GM21529 (cell line): ENCODE results near the gene FAAP20.

Source experiments
- ATAC-seq: cut with Tn5 transposase; IDR thresholded peaks from one replicate; pipeline ENCODE4 v1.9.1; 2021; ENCODE audit not compliant: unreplicated experiment

The FAAP20 gene

DNA sequence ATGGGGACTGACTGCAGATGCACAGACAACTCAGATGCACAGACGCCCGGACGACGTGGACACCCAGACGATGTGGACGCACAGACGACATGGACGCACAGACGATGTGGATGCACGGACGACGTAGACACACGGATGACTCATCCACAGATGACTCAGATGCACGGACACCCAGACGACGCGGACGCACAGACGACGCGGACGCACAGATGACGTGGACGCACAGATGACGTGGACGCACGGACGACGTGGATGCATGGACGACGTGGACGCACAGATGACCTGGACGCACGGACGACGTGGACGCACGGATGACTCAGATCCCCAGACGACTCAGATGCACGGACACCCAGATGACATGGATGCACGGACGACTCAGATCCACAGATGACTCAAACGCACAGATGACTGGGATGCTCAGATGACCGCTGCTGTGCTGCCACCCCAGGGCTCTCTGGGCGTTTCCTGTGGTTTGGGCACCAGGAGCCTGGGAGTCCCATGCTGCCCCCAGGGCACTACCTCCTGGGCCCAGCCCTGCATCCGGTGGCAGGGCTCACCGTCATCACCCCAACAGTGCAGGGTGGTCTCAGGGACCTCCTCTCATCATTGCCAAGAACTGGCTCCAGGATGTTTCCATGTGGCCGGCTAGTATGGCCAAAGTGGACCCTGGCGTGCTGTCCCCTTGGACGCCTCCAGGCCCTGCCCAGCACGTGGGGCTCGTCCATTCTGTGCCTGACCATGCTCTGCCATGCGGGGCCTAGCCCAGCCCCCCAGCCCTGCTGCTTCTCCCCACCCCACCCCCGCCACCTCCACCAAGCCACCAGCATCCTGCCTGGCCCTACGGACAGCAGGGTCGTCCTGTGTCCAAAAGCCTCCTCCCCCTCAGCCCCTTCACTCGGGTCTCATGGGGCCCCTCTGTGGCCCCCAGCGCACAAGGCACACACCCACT lies 14.0 kb downstream of the FAAP20 start:
- no peak for ATAC-seq

DNA sequence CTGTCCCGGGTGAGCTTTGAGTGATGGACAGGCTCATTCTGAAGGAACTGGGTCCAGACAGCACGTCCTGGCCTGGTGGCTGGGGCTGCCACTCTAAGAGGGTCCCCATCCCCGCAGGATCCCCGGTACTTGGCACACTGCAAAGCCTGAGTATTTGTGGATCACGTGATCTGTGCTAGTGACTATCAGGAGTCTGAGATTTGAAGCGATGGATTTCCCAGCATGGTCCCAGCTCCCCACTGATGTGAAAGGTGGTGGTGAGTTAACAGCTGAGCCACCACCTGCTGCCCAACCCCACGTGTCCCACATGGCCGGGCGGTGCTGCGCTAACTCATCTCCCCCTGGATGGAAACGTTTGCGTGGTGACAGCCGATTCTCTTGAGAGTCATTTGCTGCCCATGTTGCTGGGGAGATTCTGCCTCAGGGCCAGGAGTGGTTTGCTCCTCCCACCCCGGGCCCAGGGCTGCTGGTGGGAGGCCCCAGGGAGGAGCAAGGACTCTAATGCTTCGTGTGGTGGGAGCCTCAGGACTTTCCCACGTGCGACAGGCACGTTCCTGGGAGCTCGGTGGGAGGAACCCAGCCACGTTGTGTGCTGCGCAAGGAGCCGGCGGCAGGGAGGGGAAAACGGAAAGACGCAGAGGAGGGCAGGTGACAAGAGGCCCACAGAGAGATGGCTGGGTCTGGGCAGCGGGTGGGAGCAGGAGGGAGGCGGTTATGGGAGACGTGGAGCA lies 15.1 kb downstream of the FAAP20 start:
- ATAC-seq: no peak

DNA sequence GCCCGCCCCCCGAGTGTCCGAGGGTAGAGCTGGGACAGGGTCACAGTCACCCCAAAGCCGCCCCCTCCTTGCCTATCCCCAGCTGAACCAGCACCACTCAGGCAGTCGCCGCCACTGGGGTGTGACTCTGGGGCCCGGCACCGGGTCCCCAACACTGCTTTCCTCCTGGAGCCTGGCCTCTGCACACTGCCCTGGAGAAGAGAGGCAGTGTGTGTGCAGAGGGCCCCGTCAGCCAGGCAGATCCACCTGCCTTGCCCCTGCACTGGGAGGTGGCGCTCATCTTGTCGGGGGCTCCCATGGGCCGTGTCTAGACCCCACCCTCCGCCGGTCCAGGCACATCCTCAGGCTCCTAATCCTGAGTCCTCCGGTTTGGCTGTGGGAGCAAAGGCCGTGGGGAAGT lies 15.7 kb downstream of the FAAP20 start:
- no peak for ATAC-seq

DNA sequence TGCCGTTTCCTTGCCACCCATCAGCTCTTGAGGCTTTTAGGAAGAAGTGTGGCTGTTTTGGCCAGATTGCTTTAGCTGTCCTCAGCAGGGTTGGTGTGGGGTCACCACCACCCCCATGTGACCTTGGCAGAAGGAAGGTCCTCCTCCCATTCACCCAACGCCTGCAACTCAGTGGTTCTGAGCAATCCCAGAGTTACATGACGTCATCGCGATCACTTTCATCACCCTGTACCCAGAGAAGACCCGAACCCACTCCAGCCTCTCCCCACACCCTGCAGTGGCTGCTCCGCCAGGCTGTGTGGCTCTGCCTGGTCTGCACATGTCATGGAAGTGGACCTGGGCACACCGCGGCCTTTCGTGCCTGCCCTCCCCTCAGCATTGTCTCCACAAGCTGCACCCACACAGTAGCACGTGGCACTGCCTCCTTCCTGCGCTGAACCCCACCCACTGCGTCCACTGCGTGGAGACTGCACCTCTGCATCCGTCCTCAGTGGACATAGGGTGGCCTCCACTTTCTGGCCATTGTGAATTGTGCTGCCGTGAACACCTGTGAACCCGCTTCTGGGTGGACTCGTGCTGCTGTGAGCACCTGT lies 16.5 kb downstream of the FAAP20 start:
- no peak for ATAC-seq

DNA sequence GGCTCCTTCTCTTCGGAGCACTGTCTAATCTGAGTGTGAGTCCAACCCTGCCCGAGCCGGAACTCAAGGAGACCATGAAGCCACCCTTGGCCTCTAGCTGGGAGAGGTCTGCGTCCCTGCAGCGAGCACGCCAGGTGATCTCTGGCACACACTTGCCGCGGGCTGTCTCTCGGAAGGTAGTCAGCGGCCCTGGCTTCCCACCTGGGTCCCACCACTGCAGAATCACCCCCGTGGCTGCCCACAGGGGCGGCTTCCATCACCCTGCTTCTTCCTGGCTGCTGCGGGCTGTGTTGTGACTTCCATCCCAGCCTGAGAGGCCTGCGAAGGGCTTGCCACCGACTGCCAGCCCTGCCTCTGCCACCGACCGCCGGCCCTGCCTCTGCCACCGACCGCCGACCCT lies 17.0 kb downstream of the FAAP20 start:
- ATAC-seq: no peak

DNA sequence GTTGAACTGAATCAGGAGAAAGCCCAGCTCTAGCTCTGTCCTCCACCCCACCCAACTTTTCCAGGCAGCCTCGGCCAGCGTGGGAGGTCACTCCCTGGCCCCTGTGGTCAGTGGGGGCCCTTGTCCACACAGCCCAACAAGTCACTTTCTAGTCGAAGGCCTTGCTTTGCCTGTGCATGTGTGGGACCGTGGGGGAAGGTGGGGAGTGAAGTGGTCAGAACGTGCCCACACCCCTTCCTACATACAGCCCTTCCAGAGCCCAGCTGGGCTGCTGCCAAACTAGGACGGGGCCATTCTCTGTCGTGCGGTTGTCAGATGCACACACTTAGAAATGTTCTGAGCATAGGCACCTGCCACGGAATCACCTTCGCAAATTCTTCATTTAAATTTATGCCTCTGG lies 18.0 kb downstream of the FAAP20 start:
- ATAC-seq: no peak

DNA sequence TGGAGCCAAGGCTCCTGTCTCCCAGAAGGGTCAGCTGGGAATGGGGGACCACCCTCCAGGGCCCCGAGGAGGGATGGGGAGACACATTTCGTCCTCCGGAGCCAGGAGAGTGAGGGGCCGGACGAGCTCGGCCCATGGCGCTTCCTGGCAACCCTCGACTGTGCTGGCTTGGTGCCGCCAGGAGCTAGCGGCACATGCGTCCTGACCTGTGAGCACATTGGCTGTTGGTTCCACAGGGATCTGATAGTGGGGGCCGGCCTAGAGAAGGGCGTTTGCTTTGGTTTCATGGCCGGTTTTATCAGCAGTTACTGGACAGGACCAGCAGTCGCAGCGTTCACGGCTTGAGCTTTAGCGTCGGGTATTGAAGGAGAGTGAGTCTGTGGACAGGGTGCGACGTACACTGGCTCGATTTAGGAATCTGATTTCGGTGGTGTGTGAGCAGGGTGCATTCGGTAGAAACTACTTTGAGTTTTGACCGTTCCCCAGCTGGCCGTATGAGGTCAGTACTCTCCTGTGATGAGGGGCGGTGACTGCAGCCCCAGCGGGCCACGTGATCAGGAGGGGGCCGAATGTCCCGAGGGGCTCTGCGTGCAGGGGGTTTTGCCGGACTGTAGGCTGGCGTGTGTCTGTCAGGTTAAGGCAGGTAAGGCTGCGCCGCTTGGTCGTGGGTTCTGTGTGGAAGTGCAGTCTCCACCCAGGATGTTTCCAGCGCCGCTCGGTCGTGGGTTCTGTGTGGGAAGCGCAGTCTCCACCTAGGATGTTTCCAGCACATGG lies 18.7 kb downstream of the FAAP20 start:
- no peak for ATAC-seq

DNA sequence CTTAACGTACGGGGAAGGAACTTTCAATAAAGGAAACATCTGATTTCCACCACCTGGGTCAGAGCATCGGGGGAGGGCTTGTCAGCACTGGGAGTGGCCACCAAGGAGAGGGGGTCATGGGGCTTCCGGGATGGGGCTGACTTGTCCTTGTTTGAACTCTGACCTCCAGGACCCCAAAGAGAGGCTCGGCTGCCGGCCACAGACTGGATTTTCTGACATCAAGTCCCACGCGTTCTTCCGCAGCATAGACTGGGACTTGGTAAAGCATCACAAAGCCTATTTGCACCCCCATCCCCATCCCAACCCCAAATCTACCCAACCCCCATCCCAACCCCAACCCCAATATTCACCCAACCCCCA lies 19.5 kb downstream of the FAAP20 start:
- no peak for ATAC-seq

DNA sequence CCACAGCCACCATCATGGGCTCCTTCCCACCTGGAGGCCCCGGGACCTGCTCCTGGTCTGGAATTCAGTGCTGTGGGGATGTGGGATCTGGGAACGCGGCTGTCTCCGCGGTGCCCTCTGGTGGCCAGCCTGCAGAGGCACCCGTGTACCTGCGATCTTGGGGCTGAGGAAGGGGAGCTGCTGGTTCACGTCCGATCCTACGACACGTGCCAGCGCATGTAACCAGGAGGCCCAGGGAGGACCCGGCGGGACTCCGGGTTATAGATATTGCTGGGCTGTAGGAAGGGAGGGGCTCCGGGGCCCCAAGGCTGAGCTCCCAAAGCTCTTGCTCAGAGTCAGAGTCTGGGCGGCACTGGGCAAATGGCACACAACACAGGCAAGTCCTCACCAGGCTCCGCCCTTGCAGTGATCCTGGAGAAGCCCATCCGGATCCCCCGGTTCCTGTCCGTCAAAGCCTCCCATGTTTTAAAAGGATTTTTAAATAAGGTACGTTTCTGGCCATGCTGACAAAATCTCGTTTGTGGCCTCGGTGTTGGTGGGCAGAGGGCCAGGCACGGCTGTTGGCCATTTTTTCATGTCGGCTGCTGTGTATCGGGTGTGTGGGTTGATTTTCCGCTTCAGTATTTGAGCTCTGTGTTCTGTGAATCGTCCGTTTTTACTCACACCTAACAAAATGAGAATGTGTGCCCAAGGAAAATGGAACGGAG lies 20.1 kb downstream of the FAAP20 start:
- ATAC-seq: no peak

DNA sequence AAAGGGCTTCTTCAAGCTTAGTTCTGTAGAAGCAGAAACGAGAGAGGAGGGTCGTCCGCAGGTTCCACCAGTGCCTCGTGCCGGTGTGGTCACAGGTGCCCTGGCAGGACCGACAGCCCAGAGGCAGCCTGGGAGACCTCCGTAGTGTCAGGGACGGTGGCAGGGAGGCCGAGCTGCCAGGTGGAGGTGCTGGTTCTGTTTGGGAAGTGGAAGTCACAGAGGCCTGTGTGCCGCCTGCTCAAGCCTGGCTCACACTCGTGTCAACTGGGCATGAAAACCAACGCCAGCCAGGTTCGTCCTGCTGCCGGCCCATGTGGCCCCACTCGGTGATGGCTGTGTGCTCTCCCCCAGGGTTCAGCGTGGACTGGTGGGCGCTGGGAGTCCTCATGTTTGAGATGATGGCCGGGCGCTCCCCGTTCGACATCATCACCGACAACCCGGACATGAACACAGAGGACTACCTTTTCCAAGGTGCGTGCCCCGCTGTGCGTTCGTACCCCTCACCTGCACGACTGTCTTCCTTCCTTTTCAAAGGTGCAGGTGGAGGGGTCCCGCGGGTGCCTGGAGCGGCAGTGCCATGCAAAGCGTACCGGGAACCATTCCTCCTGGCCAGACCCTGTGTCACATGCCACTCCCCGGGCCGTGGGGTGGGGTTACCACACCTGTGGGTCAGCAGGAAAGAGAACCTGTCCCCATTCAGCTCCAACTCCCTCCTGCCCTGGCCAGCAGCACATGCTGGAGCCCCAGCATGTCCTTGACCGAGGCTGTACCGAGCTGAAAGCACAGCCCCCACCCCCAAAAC lies 20.8 kb downstream of the FAAP20 start:
- ATAC-seq: no peak

DNA sequence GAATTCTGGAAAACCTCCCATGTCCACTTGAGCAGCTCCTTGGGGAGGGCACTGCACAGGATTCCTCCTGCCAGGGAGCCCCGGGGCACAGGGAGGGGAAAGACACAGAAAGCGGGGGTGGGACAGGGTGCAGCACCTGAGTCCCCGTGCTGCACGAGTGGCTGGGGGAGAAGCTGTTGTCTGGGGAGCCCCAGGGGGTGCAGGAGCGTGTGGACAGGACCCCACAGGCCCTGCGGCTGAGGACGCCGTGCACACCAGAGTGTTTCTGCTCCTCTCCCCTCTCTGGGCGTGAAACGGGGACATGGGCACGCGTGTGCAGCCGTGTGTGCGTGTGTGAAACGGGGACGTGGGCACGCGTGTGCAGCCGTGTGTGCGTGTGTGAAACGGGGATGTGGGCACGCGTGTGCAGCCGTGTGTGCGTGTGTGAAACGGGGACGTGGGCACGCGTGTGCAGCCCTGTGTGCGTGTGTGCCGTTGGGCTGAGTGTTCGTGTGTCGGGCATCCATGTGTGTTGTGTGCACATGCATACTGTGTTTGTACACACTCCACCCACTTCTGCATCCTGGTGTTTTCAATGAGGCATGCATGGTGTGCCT lies 21.9 kb downstream of the FAAP20 start:
- no peak for ATAC-seq

DNA sequence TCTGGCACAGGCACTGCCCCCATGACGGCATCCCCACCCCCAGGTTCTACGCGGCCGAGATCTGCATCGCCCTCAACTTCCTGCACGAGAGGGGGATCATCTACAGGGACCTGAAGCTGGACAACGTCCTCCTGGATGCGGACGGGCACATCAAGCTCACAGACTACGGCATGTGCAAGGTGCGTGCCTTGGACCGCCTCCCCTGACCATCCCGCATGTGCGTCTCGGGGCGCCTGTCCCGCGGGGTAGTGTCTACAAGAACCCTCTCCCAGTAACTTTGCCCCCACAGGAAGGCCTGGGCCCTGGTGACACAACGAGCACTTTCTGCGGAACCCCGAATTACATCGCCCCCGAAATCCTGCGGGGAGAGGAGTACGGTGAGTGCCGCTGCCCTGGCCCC lies 22.6 kb downstream of the FAAP20 start:
- ATAC-seq: no peak

DNA sequence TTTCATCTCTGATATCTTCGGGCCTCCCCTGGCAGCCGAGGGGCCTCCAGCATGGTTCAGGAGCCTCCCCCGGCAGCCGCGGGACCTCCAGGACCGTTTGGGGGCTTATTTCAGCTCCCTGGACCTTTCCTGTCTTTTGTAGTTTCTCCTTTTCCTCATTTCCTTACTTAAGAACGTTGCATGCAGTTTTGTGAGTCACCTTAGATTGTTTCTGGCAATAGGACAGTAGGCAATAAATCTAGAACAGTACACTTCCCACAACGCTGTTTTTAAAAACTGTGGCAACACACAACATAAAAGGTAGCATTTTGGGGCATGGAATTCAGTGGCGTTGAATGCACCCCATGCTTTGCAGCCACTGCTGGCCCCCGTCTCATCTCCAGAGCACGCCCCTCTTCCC lies 24.4 kb downstream of the FAAP20 start:
- ATAC-seq: no peak

DNA sequence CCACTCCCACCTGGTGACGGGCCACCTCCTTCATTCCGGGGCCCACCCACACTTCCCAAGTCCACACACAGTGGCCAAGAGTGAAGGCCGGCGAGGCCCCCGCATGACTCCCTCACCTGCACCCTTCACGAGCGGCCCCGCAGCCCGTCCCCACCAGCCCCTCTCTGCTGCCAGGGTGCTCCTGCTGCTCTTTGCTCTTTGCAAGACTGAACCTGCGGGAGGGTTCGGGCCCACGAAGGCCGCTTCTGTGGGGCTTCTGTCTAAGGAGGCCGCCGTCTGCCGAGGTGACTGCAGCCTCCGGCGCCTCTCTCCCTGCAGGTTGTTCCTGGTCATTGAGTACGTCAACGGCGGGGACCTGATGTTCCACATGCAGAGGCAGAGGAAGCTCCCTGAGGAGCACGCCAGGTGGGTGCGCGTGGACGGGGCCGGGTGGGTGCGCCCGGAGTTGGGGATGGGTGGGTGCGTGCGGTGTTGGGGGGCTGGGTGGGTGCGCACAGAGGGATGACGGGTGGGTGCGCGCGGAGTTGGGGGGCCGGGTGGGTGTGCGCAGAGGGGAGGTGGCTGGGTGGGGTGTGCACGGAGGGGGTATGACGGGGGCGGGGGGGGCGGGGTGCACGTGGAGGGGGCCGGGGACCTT lies 25.3 kb downstream of the FAAP20 start:
- ATAC-seq: no peak

DNA sequence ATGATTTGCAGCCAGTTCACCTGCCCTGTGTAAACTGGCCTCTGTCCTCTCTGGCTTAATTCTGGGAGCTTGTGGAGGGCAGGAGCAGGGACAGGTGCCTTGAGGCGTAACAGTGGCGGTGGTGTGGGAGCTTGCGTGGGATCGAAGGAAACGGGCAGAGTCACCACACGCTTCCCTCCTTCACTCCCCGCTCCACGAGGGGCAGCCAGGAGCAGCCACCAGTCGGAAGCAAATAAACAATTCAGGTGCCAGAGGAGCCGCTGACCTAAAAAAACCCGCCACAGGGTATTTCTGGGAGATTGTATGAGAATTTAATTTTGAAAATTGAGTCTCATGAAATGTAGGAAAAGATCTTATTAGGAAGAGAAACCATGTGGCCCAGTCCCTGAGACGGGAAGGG lies 26.0 kb downstream of the FAAP20 start:
- ATAC-seq: no peak

DNA sequence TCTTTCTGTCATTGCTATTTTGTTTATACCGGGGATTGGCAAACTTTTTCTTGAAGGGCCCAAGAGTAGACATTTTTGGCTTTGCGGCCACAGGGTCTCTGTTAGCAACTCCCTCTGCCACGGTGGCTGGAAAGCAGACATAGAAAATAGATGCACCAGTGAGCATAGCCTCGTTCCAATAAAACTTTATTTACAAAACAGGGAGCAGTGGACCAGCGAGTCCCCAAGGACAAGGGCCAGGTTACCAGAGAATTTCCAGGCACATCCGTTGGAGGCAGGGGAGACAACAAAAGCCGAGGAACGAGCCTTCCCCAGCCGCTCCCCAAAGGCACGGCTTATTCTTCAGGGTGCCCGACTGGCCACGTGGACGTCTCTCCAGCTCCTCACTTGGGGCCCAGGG lies 26.5 kb downstream of the FAAP20 start:
- no peak for ATAC-seq

DNA sequence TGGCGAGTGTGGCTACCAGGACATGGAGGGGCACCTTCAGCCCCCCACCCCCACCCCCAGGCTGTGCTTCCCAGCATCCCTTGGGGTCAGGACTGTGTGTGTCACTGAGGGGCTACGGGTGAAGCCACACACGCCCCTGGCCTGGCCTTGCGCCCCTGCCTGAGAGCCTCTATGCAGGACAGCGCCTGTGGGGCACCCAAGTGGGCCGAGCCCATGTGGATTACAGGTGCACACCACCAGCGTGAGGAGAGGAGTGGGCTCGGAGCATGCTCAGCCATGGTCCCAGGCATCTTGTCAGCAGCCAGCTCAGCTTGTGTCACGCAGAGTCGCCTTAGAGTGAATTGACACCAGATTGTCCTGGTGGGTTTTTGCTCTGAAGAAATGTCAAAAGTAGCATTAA lies 27.9 kb downstream of the FAAP20 start:
- no peak for ATAC-seq

DNA sequence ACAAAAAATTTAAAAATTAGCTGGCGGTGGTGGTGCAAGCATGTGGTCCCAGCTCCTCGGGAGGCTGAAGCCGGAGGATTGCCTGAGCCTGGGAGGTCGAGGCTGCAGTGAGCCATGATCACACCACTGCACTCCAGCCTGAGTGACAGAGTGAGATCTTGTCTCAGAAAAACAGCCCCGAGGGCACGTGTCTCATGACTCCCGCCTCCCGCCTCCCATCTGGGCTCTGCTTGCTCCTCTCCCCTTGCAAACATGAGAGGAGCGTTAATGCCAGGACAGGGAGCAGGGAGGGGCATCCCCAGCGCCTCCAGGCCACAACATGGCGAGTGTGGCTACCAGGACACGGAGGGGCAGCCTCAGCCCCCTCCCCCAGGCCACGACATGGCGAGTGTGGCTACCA lies 28.3 kb downstream of the FAAP20 start:
- ATAC-seq: no peak

DNA sequence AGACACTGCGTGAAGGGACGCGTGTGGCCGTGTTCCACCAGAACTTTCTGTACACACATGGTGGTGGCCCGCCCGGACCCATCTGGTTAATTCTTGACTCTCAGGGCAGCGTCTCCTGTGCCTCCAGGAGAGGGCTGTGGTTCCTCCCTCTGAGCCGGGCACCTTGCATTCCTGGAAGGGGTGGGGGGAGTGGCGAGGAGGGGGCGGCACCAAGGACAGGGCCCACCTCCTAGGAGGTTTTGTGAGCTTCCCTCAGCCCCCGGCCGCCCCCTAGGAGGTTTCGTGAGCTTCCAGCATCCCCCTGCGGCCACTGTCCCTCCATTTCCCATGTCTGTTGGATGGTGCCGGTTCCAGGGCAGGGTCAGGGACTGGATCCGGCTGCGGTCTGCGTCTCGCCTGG lies 28.9 kb downstream of the FAAP20 start:
- ATAC-seq: no peak
